ENCODE measurements around the gene RHBDD3. TPM values are rescaled to one million over a fixed set of nuclear protein-coding genes. Genes with fewer than 3 reads are reported as not detected.

RHBDD3 gene
- total RNA-seq, 2 donors from 2014 or later, result 22.4 to 29.4 TPM

- peaks cover 20% of the 10 kb centered on the region for H3K4me1 Mint-ChIP-seq (ENCODE audit: low read depth)
- H3K27me3 Mint-ChIP-seq (ENCODE audit: low read depth), result peaks cover 45% of the 10 kb centered on the region
- H3K27ac Mint-ChIP-seq, result no peak overlapping the region
Observed at GRCh38 chr22:29309332-29310064, 41.7 kb upstream of the RHBDD3 start.

DNA sequence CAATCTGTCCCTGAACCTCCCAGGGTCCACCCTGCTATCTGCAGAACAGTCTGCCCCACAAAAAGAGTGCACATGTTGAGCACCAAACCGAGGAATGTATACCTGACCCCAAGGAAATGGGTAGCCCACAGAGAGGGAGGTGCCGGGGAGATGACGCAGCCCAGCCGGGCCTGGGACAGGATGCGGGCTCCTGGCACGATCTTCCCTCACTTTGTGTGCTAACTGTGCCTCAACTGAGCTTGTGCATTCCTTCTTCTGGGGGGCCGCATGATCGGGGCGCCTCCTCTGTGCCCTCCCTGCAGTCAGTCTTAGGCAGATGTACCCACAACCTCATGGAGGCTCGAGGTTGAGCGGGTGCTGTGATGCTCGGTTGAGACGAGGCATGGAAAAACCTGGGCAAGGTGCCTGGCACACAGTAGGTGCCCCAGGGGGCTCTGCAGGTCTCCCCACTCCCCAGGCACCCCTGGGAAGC is 41.0 kb upstream of the RHBDD3 start:
- H3K27ac Mint-ChIP-seq, result no peak overlapping the region
- peaks cover 14% of the 10 kb centered on the region for H3K4me1 Mint-ChIP-seq (ENCODE audit: low read depth)
- peaks cover 44% of the 10 kb centered on the region for H3K27me3 Mint-ChIP-seq (ENCODE audit: low read depth)
- peak; percentile 35 to 60 for DNase-seq
- no peaks in the 10 kb centered on the region for H3K36me3 Mint-ChIP-seq (ENCODE audit: insufficient read depth in 2 of 2)
- no peaks in the 10 kb centered on the region for H3K9me3 Mint-ChIP-seq
- ATAC-seq (replicated peaks in 1 of 2), result peak in 1 of 2 donors; percentile 54
- H3K4me3 Mint-ChIP-seq, result no peak overlapping the region

More at GRCh38 chr22:29309332-29310064, 41.7 kb upstream of the RHBDD3 start:
- Mint-ChIP-seq H3K36me3 (ENCODE audit: insufficient read depth in 2 of 2) (no peaks in the 10 kb centered on the region), H3K4me3 (no peak overlapping the region), H3K9me3 (no peaks in the 10 kb centered on the region)
- DNase-seq (no peak), ATAC-seq (replicated peaks in 1 of 2) (no peak)

- DNase-seq (no peak), ATAC-seq (replicated peaks in 1 of 2) (no peak)
- peaks cover 10% of the 10 kb centered on the region for H3K4me1 Mint-ChIP-seq (ENCODE audit: low read depth)
- H3K27me3 Mint-ChIP-seq (ENCODE audit: low read depth), result peaks cover 40% of the 10 kb centered on the region
- H3K4me3 Mint-ChIP-seq, result no peak overlapping the region
- no peaks in the 10 kb centered on the region for H3K36me3 Mint-ChIP-seq (ENCODE audit: insufficient read depth in 2 of 2)
- no peaks in the 10 kb centered on the region for H3K9me3 Mint-ChIP-seq
- H3K27ac Mint-ChIP-seq, result no peak overlapping the region
Observed at GRCh38 chr22:29308148-29308790, 40.5 kb upstream of the RHBDD3 start.

GRCh38 chr22:29307596-29308147 is 39.9 kb upstream of the RHBDD3 start:
- Mint-ChIP-seq H3K27ac (no peak overlapping the region), H3K36me3 (ENCODE audit: insufficient read depth in 2 of 2) (no peaks in the 10 kb centered on the region), H3K27me3 (ENCODE audit: low read depth) (peaks cover 35% of the 10 kb centered on the region), H3K4me3 (peak overlapping the region; percentile 79 to 80), H3K4me1 (ENCODE audit: low read depth) (peaks cover 10% of the 10 kb centered on the region), H3K9me3 (no peaks in the 10 kb centered on the region)
- ATAC-seq (replicated peaks in 1 of 2) (no peak), DNase-seq (no peak)

DNA sequence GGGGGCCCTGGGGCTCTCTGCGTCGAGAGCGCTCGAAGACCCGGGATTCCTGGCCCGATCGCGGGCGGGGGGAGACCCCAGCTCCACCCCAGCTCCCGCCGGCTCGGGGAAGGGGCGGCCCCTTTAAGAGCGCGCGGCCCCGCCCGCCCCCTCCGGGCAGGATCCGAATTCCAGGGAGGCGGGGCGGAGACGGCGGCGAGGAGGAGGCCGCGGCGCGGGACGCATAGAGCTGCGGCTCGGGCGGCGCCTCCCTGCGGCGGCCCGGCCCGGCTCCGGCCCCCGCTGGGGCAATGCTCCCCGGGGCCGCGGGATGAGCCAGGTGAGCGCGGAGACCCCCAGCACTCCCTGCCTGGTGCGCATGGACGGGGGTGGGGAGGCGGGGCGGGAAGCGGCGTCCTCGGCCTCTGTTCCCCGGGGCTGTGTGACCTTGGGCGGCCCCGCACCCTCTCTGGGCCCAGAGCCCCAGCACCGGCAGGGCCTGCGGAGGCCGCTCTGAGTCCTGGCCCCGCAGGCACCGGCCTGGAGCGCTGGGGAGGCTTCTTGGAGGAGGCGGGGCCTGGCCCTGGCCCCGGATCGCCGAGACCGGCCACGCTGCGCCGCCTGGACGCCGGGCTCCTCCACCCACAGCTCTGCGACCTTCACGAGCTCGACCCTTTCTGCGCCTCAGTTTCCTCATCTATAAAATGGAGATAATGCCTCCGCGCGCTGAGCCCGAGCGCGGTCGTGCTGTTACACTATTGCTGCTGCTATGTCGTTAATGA is 39.2 kb upstream of the RHBDD3 start:
- Mint-ChIP-seq H3K4me3 (peak overlapping the region; percentile 82 to 85), H3K27ac (no peak overlapping the region), H3K36me3 (ENCODE audit: insufficient read depth in 2 of 2) (no peaks in the 10 kb centered on the region), H3K4me1 (ENCODE audit: low read depth) (peaks cover 10% of the 10 kb centered on the region), H3K27me3 (ENCODE audit: low read depth) (peaks cover 28% of the 10 kb centered on the region), H3K9me3 (no peaks in the 10 kb centered on the region)
- DNase-seq, result peak; percentile 43 to 48
- ATAC-seq (replicated peaks in 1 of 2), result peak; percentile 36 to 39

GRCh38 chr22:29306175-29306834 is 38.5 kb upstream of the RHBDD3 start, which contains the start of gene GAS2L1:
Gene GAS2L1 (plus strand): TSS chr22:29306650. CDS start chr22:29308106, 1,456 bp downstream.
- peak; percentile 56 for ATAC-seq (replicated peaks in 1 of 2)
- Mint-ChIP-seq H3K9me3 (no peaks in the 10 kb centered on the region), H3K4me3 (peak within 1 kb of the TSS; percentile 82 to 85), H3K4me1 (ENCODE audit: low read depth) (peaks cover 10% of the 10 kb centered on the region), H3K27ac (no peak within 1 kb of the TSS), H3K27me3 (ENCODE audit: low read depth) (peaks cover 27% of the 10 kb centered on the region), H3K36me3 (ENCODE audit: insufficient read depth in 2 of 2) (no peaks in the 10 kb centered on the region)
- peak; percentile 60 to 68 for DNase-seq

DNA sequence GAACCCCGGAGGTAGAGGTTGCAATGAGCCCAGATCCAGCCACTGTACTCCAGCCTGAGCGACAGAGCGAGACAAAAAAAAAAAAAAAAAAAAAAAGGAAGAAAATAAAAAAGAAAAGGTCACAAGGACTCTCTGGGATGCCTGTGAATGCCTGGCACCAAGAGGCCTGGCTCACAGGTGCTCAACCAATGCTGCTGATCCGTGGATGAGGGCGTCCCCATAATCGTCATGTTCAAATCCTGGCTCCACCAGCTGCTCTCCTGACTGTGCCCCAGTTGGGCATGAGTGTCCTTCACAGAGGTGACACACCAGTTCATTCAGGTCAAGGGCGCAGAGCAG is 38.0 kb upstream of the RHBDD3 start:
- DNase-seq (no peak), ATAC-seq (replicated peaks in 1 of 2) (peak in 1 of 2 donors; percentile 0)
- Mint-ChIP-seq H3K36me3 (ENCODE audit: insufficient read depth in 2 of 2) (peaks cover 0 to 3% of the 10 kb centered on the region in 2 donors), H3K27ac (no peak overlapping the region), H3K4me3 (peak overlapping the region; percentile 82 to 85), H3K27me3 (ENCODE audit: low read depth) (peaks cover 27% of the 10 kb centered on the region), H3K4me1 (ENCODE audit: low read depth) (peaks cover 10% of the 10 kb centered on the region), H3K9me3 (no peaks in the 10 kb centered on the region)

GRCh38 chr22:29302681-29303465 is 35.1 kb upstream of the RHBDD3 start:
- Mint-ChIP-seq H3K36me3 (ENCODE audit: insufficient read depth in 2 of 2) (peaks cover 6 to 13% of the 10 kb centered on the region in 2 donors), H3K4me1 (ENCODE audit: low read depth) (peaks cover 10% of the 10 kb centered on the region), H3K9me3 (no peaks in the 10 kb centered on the region), H3K4me3 (no peak overlapping the region), H3K27me3 (ENCODE audit: low read depth) (peaks cover 27% of the 10 kb centered on the region), H3K27ac (peak overlapping the region; percentile 56)
- ATAC-seq (replicated peaks in 1 of 2) (peak; percentile 6 to 9), DNase-seq (no peak)

- DNase-seq, result no peak
- Mint-ChIP-seq H3K4me3 (no peak overlapping the region), H3K27me3 (ENCODE audit: low read depth) (peaks cover 27% of the 10 kb centered on the region), H3K36me3 (ENCODE audit: insufficient read depth in 2 of 2) (peaks cover 9 to 18% of the 10 kb centered on the region in 2 donors), H3K27ac (no peak overlapping the region), H3K4me1 (ENCODE audit: low read depth) (peaks cover 10% of the 10 kb centered on the region), H3K9me3 (no peaks in the 10 kb centered on the region)
- peak; percentile 0 to 3 for ATAC-seq (replicated peaks in 1 of 2)
Observed at GRCh38 chr22:29302402-29302680, 34.6 kb upstream of the RHBDD3 start.

DNA sequence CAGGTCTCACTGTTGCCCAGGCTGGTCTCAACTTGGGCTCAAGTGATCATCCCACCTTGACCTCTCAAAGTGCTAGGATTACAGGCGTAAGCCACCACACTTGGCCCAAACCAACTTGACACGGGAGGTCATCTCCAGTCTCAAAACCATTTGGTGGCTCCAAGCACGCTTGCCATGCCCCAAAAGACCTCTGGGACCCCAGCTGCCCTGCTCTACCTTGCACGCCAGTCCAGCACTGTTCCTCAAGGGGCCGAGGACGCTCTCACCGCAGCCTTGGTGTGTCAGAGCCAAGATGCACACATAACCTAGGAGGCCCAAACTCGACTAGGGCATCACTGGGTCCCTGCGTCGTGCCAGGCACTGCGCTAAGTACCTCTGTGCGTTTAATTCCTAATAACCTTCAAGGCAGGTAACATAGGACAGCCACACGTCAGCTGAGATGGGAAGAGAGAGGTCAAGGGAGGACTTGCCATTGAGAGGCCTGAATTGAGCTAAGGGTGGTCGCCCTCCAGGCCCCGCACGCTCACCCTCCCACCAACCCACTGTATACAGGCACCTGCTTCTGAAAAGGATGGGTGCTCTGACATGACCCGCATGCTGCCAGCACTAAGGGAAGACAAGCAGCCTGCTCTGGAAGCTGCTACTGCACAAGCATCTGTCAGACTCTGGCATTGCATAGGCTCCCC is 34.1 kb upstream of the RHBDD3 start:
- DNase-seq (no peak), ATAC-seq (replicated peaks in 1 of 2) (peak; percentile 7)
- Mint-ChIP-seq H3K4me1 (ENCODE audit: low read depth) (peaks cover 10% of the 10 kb centered on the region), H3K27ac (no peak overlapping the region), H3K27me3 (ENCODE audit: low read depth) (peaks cover 27% of the 10 kb centered on the region), H3K9me3 (no peaks in the 10 kb centered on the region), H3K36me3 (ENCODE audit: insufficient read depth in 2 of 2) (peaks cover 9 to 20% of the 10 kb centered on the region in 2 donors), H3K4me3 (no peak overlapping the region)

- H3K27ac Mint-ChIP-seq, result no peak overlapping the region
- ATAC-seq (replicated peaks in 1 of 2), result no peak
- H3K36me3 Mint-ChIP-seq (ENCODE audit: insufficient read depth in 2 of 2), result peaks cover 9 to 20% of the 10 kb centered on the region in 2 donors
- peaks cover 5% of the 10 kb centered on the region for H3K4me1 Mint-ChIP-seq (ENCODE audit: low read depth)
- H3K4me3 Mint-ChIP-seq, result no peak overlapping the region
- H3K9me3 Mint-ChIP-seq, result no peaks in the 10 kb centered on the region
- DNase-seq, result no peak
- H3K27me3 Mint-ChIP-seq (ENCODE audit: low read depth), result peaks cover 22% of the 10 kb centered on the region
Observed at GRCh38 chr22:29300807-29301601, 33.2 kb upstream of the RHBDD3 start.
